WTC11 (cell line): ENCODE results near the gene CERS1. TPM values are rescaled to one million over a fixed set of nuclear protein-coding genes. Genes with fewer than 3 reads are reported as not detected.

ENCODE experiments used
- ATAC-seq: fragments of 200-7000 bp; cut with Tn5 transposase; 2 replicates; pipeline ENCODE4 v1.10.0; 2021; ENCODE audit warnings: mild to moderate bottlenecking, moderate library complexity
- CTCF ChIA-PET: fragments of 300-600 bp; sonication (Branson Sonifier 250); formaldehyde crosslinking; loops from one replicate; lab custom pipeline; 2021; ENCODE audit warnings: antibody characterized with exemption; lab: Charles Lee
- POLR2A ChIA-PET: fragments of 350-600 bp; sonication (Branson Sonifier 250); formaldehyde crosslinking; loops from one replicate; lab custom pipeline; 2021; ENCODE audit warnings: antibody characterized with exemption; lab: Charles Lee
- DNase-seq: peaks from one replicate; pipeline ENCODE4 v3.0.0; 2021; ENCODE audit warnings: low spot score
- H3K27ac Mint-ChIP-seq: 2 replicates; pipeline ENCODE4 v1.8.0; 2021; ENCODE audit warnings: mixed read lengths
- H3K27me3 Mint-ChIP-seq: 2 replicates; pipeline ENCODE4 v1.8.0; 2021; ENCODE audit warnings: low read depth, mild to moderate bottlenecking, moderate library complexity, mixed read lengths
- H3K36me3 Mint-ChIP-seq: 2 replicates; pipeline ENCODE4 v1.8.0; 2021; ENCODE audit warnings: mixed read lengths
- H3K4me1 Mint-ChIP-seq: 2 replicates; pipeline ENCODE4 v1.8.0; 2022; ENCODE audit warnings: mixed read lengths
- H3K4me3 Mint-ChIP-seq: 2 replicates; pipeline ENCODE4 v1.8.0; 2021; ENCODE audit warnings: mild to moderate bottlenecking, moderate library complexity, mixed read lengths
- H3K9me3 Mint-ChIP-seq: 2 replicates; pipeline ENCODE4 v1.8.0; 2021; ENCODE audit warnings: mixed read lengths
- FOXK1 ChIP-seq: sonication (generic); formaldehyde crosslinking; IDR thresholded peaks from 2 replicates; pipeline ENCODE4 v1.8.0; 2022; ENCODE audit warnings: mild to moderate bottlenecking, moderate library complexity, missing genetic modification reagents
- SMAD4 ChIP-seq: sonication (generic); formaldehyde crosslinking; IDR thresholded peaks from 2 replicates; pipeline ENCODE4 v1.8.0; 2022; ENCODE audit warnings: mild to moderate bottlenecking, missing genetic modification reagents
- SOX15 ChIP-seq: fragments of 250-450 bp; sonication (Bioruptor Pico); IDR thresholded peaks from 2 replicates; pipeline ENCODE4 v1.9.0; 2021; ENCODE audit warnings: mild to moderate bottlenecking
- ZNF121 ChIP-seq: sonication (generic); formaldehyde crosslinking; IDR thresholded peaks from 2 replicates; pipeline ENCODE4 v1.8.0; 2023; ENCODE audit warnings: missing genetic modification reagents
- ZNF138 ChIP-seq: sonication (generic); formaldehyde crosslinking; conservative IDR thresholded peaks from 2 replicates; pipeline ENCODE4 v1.8.1; 2022; ENCODE audit warnings: mild to moderate bottlenecking, moderate library complexity, missing genetic modification reagents
- ZNF232 ChIP-seq: sonication (generic); formaldehyde crosslinking; IDR thresholded peaks from 2 replicates; pipeline ENCODE4 v1.8.0; 2022; ENCODE audit warnings: mild to moderate bottlenecking, missing genetic modification reagents
- ZNF263 ChIP-seq: sonication (generic); formaldehyde crosslinking; IDR thresholded peaks from 2 replicates; pipeline ENCODE4 v1.8.1; 2022; ENCODE audit warnings: low read depth, mild to moderate bottlenecking, moderate library complexity, missing genetic modification reagents
- ZNF317 ChIP-seq: sonication (generic); formaldehyde crosslinking; IDR thresholded peaks from 2 replicates; pipeline ENCODE4 v1.8.1; 2023; ENCODE audit warnings: low read depth, mild to moderate bottlenecking, moderate library complexity, missing genetic modification reagents, borderline replicate concordance
- ZNF671 ChIP-seq: fragments of 250-450 bp; sonication (Bioruptor Pico); IDR thresholded peaks from 2 replicates; pipeline ENCODE4 v1.8.0; 2021; ENCODE audit warnings: mild to moderate bottlenecking
- total RNA-seq: library from RNA; stranded (reverse); gene quantifications from 3 replicates; pipeline ENCODE4 v1.2.3, GENCODE V29; 2021
- TF ChIP-seq, protein P1 (sequence below): fragments of 250-450 bp; sonication (Bioruptor Pico); IDR thresholded peaks from 2 replicates; pipeline ENCODE4 v1.9.0; 2021; ENCODE audit warnings: moderate library complexity, mild to moderate bottlenecking, inconsistent platforms, borderline replicate concordance
- TF ChIP-seq, protein P2 (sequence below): sonication (generic); formaldehyde crosslinking; IDR thresholded peaks from 2 replicates; pipeline ENCODE4 v1.8.1; 2023; ENCODE audit warnings: mild to moderate bottlenecking, moderate library complexity, missing genetic modification reagents
- TF ChIP-seq, protein P3 (sequence below): sonication (generic); formaldehyde crosslinking; conservative IDR thresholded peaks from 2 replicates; pipeline ENCODE4 v1.8.1; 2023; ENCODE audit warnings: mild to moderate bottlenecking, low read depth, missing genetic modification reagents, moderate library complexity
- TF ChIP-seq, protein P4 (sequence below): sonication (generic); formaldehyde crosslinking; IDR thresholded peaks from 2 replicates; pipeline ENCODE4 v1.8.0; 2022; ENCODE audit warnings: missing genetic modification reagents
- TF ChIP-seq, protein P5 (sequence below): sonication (generic); formaldehyde crosslinking; IDR thresholded peaks from 2 replicates; pipeline ENCODE4 v1.8.1; 2023; ENCODE audit warnings: mild to moderate bottlenecking, missing genetic modification reagents, moderate library complexity
- TF ChIP-seq, protein P6 (sequence below): sonication (generic); formaldehyde crosslinking; IDR thresholded peaks from 2 replicates; pipeline ENCODE4 v1.8.0; 2022; ENCODE audit warnings: mild to moderate bottlenecking, missing genetic modification reagents

The CERS1 gene
- total RNA-seq, 1 experiment from 2014 or later = 14.7 TPM

DNA sequence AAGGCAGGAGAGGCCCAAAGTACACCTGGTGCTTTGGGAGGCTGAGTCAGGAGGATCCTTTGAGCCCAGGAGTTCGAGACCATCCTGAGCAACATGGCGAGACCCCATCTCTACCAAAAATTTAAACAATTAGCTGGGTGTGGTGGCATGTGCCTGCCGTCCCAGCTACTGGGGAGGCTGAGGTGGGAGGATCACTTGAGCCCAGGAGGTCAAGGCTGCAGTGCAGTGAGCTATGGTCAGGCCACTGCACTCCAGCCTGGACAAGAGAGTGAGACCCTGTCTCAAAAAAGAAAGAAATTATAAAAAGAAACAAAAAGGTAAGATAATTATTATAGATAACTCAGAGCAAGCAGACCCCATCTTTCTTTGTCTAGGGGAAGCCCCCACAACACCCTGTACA, 43.2 kb upstream of the CERS1 start:
- POLR2A ChIA-PET = interaction anchor here (1.3 kb wide), 1 partner anchor 20 kb away, joined by 7 read pairs; the partner anchor contains the start of genes COPE and DDX49
- Mint-ChIP-seq H3K27ac (no peak overlapping the region), H3K9me3 (no peaks in the 10 kb centered on the region), H3K27me3 (peaks cover 28% of the 10 kb centered on the region), H3K36me3 (peaks cover 9% of the 10 kb centered on the region), H3K4me3 (peak overlapping the region; percentile 82), H3K4me1 (peaks cover 24% of the 10 kb centered on the region)
- CTCF ChIA-PET = interaction anchor here (0.9 to 2.3 kb wide), 5 partner anchors 20 to 57 kb away, joined by 3 to 13 read pairs (median 7); partner anchors contain the start of genes CERS1, COPE and DDX49
- DNase-seq (no peak), ATAC-seq (no peak)
- TF ChIP-seq, protein P1, sequence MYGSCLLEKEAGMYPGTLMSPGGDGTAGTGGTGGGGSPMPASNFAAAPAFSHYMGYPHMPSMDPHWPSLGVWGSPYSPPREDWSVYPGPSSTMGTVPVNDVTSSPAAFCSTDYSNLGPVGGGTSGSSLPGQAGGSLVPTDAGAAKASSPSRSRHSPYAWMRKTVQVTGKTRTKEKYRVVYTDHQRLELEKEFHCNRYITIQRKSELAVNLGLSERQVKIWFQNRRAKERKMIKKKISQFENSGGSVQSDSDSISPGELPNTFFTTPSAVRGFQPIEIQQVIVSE = no peak
- peak; percentile 80; the same call in 1 of the 2 replicates for TF ChIP-seq ZNF121 (CRISPR knock-in tag)

DNA sequence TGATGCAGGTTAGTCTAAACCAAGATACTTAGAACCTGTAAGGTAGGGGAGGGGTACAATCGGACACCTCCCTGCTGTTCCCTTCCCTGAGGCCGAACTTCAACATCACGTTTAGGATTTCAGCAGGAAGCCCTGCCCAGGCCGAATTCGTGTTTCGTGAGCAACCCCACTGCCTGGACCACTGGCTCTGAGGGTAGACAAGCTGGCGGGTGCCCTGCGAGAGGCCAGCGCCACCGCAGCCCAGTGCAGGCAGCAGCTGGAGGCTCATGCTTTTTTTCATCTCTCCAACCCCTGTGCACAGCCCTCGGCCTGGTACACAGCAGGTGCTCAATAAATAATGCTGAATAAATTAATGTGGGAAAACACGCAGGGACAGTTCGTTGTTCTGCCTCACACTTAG, 37.3 kb upstream of the CERS1 start:
- CTCF ChIA-PET = interaction anchor here (1.0 to 2.0 kb wide), 3 partner anchors 14 to 54 kb away, joined by 3 to 8 read pairs (median 5); partner anchors contain the start of genes COPE and DDX49

DNA sequence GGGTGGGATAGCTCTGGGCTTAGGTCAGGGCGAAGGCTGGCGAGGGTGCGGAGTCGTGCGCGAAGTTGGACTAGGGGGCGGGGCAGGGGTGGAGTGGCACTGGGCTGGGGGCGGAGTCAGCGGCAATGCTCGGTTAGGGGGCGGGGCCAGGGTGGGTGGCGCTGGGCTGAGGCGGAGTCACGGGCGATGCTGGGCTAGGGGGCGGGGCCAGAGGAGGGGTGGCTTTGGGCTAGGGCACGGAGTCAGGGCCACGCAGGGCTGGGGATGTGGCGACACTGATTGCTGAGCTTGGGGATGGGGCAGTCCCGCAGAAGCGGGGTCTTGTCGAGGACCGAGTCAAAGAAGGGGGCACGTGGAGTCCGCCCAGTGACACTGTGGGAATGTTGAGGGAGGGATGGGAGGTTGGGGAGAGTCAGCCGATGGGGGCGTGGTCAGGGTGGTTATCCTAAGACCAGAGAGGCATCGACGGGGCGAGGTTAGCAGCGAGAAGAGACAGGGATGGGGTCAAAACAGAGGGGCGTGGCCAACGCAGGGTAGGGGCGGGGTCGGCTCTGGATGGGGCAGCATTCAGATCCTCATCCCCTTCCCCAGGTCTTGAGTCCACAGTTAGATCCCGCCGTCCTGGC, 36.4 kb upstream of the CERS1 start:
- peaks cover 12% of the 10 kb centered on the region for H3K4me1 Mint-ChIP-seq
- ATAC-seq (peak; percentile 93), DNase-seq (peak; percentile 99)
- H3K36me3 Mint-ChIP-seq = peaks cover 9% of the 10 kb centered on the region
- peak overlapping the region; percentile 78 for H3K4me3 Mint-ChIP-seq
- H3K27me3 Mint-ChIP-seq = no peaks in the 10 kb centered on the region
- POLR2A ChIA-PET = interaction anchor here (1.2 to 1.3 kb wide), 2 partner anchors 12 to 13 kb away, joined by 5 to 9 read pairs; partner anchors contain the start of genes COPE and DDX49
- CTCF ChIA-PET = interaction anchor here (0.7 to 2.0 kb wide), 5 partner anchors 13 to 55 kb away, joined by 3 to 8 read pairs (median 4); partner anchors contain the start of genes COPE and DDX49
- no peaks in the 10 kb centered on the region for H3K9me3 Mint-ChIP-seq
- peak overlapping the region; percentile 97 for H3K27ac Mint-ChIP-seq
- TF ChIP-seq ZNF263 (CRISPR knock-in tag) (no peak), ZNF138 (CRISPR knock-in tag) (no peak), ZNF232 (CRISPR knock-in tag) (no peak)
- TF ChIP-seq, protein P2, sequence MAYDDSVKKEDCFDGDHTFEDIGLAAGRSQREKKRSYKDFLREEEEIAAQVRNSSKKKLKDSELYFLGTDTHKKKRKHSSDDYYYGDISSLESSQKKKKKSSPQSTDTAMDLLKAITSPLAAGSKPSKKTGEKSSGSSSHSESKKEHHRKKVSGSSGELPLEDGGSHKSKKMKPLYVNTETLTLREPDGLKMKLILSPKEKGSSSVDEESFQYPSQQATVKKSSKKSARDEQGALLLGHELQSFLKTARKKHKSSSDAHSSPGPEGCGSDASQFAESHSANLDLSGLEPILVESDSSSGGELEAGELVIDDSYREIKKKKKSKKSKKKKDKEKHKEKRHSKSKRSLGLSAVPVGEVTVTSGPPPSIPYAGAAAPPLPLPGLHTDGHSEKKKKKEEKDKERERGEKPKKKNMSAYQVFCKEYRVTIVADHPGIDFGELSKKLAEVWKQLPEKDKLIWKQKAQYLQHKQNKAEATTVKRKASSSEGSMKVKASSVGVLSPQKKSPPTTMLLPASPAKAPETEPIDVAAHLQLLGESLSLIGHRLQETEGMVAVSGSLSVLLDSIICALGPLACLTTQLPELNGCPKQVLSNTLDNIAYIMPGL (CRISPR knock-in tag) = no peak
- TF ChIP-seq, protein P3, sequence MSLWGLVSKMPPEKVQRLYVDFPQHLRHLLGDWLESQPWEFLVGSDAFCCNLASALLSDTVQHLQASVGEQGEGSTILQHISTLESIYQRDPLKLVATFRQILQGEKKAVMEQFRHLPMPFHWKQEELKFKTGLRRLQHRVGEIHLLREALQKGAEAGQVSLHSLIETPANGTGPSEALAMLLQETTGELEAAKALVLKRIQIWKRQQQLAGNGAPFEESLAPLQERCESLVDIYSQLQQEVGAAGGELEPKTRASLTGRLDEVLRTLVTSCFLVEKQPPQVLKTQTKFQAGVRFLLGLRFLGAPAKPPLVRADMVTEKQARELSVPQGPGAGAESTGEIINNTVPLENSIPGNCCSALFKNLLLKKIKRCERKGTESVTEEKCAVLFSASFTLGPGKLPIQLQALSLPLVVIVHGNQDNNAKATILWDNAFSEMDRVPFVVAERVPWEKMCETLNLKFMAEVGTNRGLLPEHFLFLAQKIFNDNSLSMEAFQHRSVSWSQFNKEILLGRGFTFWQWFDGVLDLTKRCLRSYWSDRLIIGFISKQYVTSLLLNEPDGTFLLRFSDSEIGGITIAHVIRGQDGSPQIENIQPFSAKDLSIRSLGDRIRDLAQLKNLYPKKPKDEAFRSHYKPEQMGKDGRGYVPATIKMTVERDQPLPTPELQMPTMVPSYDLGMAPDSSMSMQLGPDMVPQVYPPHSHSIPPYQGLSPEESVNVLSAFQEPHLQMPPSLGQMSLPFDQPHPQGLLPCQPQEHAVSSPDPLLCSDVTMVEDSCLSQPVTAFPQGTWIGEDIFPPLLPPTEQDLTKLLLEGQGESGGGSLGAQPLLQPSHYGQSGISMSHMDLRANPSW = no peak
- TF ChIP-seq, protein P4, sequence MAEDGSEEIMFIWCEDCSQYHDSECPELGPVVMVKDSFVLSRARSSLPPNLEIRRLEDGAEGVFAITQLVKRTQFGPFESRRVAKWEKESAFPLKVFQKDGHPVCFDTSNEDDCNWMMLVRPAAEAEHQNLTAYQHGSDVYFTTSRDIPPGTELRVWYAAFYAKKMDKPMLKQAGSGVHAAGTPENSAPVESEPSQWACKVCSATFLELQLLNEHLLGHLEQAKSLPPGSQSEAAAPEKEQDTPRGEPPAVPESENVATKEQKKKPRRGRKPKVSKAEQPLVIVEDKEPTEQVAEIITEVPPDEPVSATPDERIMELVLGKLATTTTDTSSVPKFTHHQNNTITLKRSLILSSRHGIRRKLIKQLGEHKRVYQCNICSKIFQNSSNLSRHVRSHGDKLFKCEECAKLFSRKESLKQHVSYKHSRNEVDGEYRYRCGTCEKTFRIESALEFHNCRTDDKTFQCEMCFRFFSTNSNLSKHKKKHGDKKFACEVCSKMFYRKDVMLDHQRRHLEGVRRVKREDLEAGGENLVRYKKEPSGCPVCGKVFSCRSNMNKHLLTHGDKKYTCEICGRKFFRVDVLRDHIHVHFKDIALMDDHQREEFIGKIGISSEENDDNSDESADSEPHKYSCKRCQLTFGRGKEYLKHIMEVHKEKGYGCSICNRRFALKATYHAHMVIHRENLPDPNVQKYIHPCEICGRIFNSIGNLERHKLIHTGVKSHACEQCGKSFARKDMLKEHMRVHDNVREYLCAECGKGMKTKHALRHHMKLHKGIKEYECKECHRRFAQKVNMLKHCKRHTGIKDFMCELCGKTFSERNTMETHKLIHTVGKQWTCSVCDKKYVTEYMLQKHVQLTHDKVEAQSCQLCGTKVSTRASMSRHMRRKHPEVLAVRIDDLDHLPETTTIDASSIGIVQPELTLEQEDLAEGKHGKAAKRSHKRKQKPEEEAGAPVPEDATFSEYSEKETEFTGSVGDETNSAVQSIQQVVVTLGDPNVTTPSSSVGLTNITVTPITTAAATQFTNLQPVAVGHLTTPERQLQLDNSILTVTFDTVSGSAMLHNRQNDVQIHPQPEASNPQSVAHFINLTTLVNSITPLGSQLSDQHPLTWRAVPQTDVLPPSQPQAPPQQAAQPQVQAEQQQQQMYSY = peak; percentile 64

More for the DNA sequence above, 37.3 kb upstream of the CERS1 start:
- Mint-ChIP-seq H3K27me3 (no peaks in the 10 kb centered on the region), H3K4me3 (peak overlapping the region; percentile 78), H3K4me1 (peaks cover 12% of the 10 kb centered on the region), H3K9me3 (no peaks in the 10 kb centered on the region), H3K27ac (no peak overlapping the region), H3K36me3 (peaks cover 13% of the 10 kb centered on the region)
- TF ChIP-seq ZNF671 = no peak
- no peak for TF ChIP-seq SOX15
- no peak for TF ChIP-seq FOXK1
- TF ChIP-seq, protein P5, sequence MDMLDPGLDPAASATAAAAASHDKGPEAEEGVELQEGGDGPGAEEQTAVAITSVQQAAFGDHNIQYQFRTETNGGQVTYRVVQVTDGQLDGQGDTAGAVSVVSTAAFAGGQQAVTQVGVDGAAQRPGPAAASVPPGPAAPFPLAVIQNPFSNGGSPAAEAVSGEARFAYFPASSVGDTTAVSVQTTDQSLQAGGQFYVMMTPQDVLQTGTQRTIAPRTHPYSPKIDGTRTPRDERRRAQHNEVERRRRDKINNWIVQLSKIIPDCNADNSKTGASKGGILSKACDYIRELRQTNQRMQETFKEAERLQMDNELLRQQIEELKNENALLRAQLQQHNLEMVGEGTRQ = no peak
- TF ChIP-seq, protein P4 = no peak
- TF ChIP-seq ZNF317 (CRISPR knock-in tag) = no peak
- no peak for TF ChIP-seq SMAD4
- TF ChIP-seq, protein P6, sequence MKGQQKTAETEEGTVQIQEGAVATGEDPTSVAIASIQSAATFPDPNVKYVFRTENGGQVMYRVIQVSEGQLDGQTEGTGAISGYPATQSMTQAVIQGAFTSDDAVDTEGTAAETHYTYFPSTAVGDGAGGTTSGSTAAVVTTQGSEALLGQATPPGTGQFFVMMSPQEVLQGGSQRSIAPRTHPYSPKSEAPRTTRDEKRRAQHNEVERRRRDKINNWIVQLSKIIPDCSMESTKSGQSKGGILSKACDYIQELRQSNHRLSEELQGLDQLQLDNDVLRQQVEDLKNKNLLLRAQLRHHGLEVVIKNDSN = no peak
- POLR2A ChIA-PET = interaction anchor here (0.5 kb wide), 1 partner anchor 23 kb away, joined by 7 read pairs; no protein-coding TSS in a partner anchor
- ATAC-seq = no peak
- DNase-seq = no peak
